Mucosa of descending colon (tissue), 3 donors: ENCODE measurements around the gene INSIG1. TPM values are rescaled to one million over a fixed set of nuclear protein-coding genes. Genes with fewer than 3 reads are reported as not detected.

Source experiments
- ATAC-seq: fragments of 200-7000 bp; cut with Tn5 transposase; one replicate; pipeline ENCODE4 v1.9.1; 2020; ENCODE audit warnings: mild to moderate bottlenecking, moderate library complexity
- DNase-seq, 3 donors: peaks; one replicate each; pipeline ENCODE4 v3.0.0-alpha.2; 2020
- H3K36me3 ChIP-seq: fragments of 200-600 bp; one replicate; pipeline ENCODE4 v1.8.0; 2021; ENCODE audit warnings: low read depth, mild to moderate bottlenecking
- H3K4me1 ChIP-seq: fragments of 200-600 bp; one replicate; pipeline ENCODE4 v1.8.0; 2021; ENCODE audit warnings: low read depth, mild to moderate bottlenecking
- H3K4me3 ChIP-seq: fragments of 200-600 bp; one replicate; pipeline ENCODE4 v1.8.0; 2021; ENCODE audit warnings: mild to moderate bottlenecking
- H3K9me3 ChIP-seq: fragments of 200-600 bp; one replicate; pipeline ENCODE4 v1.8.0; 2021; ENCODE audit warnings: mild to moderate bottlenecking
- intact Hi-C, 2 donors: fragments of 100-400 bp; cut with DNase I in 1 of 2; cut with micrococcal nuclease in 1 of 2; formaldehyde crosslinking; loops; one replicate each; pipeline versions ENCODE4 v1.11.0 to v1.11.1; 2022; cut with DNase I, micrococcal nuclease
- total RNA-seq, 3 donors: library from RNA; stranded (reverse); fragmentation: NEBNext Ultra II Directional in 2 of 3; extraction: Animal tissue kit (Norgen Biotek cat#: 25700) in 2 of 3; gene quantifications; one replicate each; pipeline versions ENCODE4 v1.2.1 to v1.2.4, GENCODE V29; 2021 to 2023
- TF ChIP-seq, protein P1 (sequence below): fragments of 200-600 bp; IDR thresholded peaks from one replicate; pipeline ENCODE4 v1.8.0; 2022; ENCODE audit warnings: antibody characterized with exemption, mild to moderate bottlenecking
- donor health status: DM: no; HTN: no; CAD: no; lungs with moderate emphysema.
- donor health status: DM: no; HTN: no; CAD: no.
- donor health status: DM: no; HTN: yes; CAD: no.

INSIG1 gene
- total RNA-seq, 3 donors from 2014 or later = 40.1 to 85.1 (median 83.2) TPM

DNA sequence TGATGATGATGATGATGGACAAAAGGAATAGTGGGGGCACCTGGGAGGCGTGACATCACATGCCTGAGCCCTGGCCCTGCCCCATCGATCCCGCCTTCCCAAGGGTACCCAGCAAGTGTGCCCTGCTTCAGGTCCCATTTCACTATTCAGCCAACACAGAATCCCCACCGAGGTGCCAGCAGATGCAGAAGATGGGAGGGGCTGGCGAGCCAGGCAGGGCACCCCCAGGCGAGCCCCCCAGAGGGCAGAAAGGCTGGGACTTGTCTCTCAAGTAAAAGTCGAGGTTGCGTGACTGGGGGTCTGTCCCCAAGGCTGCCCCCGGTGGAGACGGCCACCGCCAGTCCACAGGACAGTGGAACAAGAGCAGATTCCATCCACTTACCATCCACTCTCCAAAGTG, 57.5 kb downstream of the INSIG1 start:
- intact Hi-C loops = no loop called here
- no peaks in the 10 kb centered on the region for H3K4me1 ChIP-seq
- TF ChIP-seq, protein P1, sequence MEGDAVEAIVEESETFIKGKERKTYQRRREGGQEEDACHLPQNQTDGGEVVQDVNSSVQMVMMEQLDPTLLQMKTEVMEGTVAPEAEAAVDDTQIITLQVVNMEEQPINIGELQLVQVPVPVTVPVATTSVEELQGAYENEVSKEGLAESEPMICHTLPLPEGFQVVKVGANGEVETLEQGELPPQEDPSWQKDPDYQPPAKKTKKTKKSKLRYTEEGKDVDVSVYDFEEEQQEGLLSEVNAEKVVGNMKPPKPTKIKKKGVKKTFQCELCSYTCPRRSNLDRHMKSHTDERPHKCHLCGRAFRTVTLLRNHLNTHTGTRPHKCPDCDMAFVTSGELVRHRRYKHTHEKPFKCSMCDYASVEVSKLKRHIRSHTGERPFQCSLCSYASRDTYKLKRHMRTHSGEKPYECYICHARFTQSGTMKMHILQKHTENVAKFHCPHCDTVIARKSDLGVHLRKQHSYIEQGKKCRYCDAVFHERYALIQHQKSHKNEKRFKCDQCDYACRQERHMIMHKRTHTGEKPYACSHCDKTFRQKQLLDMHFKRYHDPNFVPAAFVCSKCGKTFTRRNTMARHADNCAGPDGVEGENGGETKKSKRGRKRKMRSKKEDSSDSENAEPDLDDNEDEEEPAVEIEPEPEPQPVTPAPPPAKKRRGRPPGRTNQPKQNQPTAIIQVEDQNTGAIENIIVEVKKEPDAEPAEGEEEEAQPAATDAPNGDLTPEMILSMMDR = no peak
- ATAC-seq = no peak
- H3K4me3 ChIP-seq = no peak overlapping the region
- no peak for DNase-seq
- H3K9me3 ChIP-seq = no peaks in the 10 kb centered on the region
- H3K36me3 ChIP-seq = no peaks in the 10 kb centered on the region

DNA sequence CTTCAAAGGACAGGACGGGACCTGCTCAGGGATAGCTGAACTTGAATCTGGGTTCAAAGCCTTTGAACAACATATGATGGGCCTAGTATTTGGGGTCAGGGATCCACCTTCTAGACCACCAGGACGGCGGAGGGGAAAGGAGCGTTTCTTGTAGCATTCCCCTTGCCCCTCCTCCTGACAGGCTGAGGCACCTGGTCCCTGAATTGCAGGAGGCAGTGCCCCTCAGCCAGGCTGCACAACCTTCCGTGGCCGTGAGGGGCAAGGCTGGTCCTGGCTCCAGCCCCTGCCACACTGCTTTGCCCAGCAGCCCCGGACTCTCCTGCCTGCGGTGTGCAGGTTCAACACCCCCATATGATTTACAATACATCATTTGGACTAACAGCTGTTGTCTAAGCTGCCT, 58.1 kb downstream of the INSIG1 start:
- Histone ChIP-seq H3K36me3 (no peaks in the 10 kb centered on the region), H3K4me3 (no peak overlapping the region), H3K4me1 (no peaks in the 10 kb centered on the region), H3K9me3 (no peaks in the 10 kb centered on the region)
- no peak for DNase-seq
- intact Hi-C loops = no loop called here
- TF ChIP-seq, protein P1 = no peak
- no peak for ATAC-seq

DNA sequence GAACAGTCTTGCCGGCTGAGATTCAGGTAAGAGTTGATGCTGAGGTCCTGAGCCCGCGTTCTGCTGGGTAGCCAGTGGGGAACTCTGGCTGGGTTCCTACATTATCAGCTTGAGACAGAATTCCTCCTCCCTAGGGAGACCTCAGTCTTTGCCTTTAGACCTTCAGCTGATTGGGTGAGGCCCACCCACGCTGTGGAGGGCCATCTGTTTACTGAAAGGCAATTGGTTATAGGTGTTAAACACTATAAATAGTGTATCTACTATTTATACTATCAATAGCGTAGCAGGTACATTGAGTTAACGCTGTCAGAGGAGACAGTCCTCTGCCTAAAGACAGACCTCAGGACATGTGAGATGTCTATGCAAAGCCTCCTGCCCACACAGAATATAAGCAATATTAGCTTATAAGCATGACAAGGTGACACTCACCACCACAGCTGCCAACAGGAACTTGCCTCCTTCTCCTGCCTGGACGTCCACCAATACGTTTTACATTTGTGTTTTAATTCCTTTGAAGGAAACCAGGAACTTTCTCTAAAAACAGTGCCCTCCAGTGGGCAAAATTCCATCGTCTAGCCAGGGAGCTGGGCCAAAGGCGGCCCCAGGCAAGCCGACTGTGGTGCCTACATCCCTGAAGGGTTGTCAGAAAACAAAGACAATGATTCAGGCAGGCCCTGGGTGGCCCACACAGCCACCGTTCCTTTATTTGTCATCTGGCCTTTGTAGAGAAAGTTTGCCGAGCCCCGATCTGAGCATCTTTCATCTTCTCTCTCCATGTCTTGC, 58.8 kb downstream of the INSIG1 start:
- TF ChIP-seq, protein P1 = no peak
- Histone ChIP-seq H3K4me3 (no peak overlapping the region), H3K9me3 (no peaks in the 10 kb centered on the region), H3K4me1 (no peaks in the 10 kb centered on the region), H3K36me3 (no peaks in the 10 kb centered on the region)
- DNase-seq = peak in 1 of 3 donors; percentile 41
- ATAC-seq = no peak
- intact Hi-C loops = no loop called here

DNA sequence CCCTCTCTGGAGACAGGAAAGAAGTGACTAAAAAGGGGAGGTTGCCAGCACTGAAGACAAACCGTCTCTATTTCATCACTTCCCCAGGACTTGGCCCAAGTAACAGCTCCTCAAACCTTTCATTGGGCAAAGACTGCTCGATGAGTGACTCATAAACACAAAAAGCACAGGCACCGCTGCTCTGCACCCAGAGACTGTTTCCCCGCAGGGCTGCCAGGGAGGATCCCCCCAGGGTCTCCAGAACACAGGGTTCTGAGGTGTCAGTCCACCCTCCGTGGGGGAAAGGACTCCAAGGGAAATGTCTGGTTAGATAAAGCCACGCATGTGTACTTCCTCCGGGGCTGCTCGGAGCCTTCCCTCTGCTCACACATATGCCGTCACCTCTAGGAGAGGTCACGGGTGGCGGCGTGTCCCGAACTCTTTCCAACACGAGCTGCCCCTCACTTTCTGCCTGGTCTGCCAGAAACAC, 59.9 kb downstream of the INSIG1 start:
- ATAC-seq = no peak
- TF ChIP-seq, protein P1 = no peak
- intact Hi-C loops = no loop called here
- H3K4me1 ChIP-seq = no peaks in the 10 kb centered on the region
- H3K4me3 ChIP-seq = no peak overlapping the region
- H3K9me3 ChIP-seq = no peaks in the 10 kb centered on the region
- no peak for DNase-seq
- no peaks in the 10 kb centered on the region for H3K36me3 ChIP-seq

DNA sequence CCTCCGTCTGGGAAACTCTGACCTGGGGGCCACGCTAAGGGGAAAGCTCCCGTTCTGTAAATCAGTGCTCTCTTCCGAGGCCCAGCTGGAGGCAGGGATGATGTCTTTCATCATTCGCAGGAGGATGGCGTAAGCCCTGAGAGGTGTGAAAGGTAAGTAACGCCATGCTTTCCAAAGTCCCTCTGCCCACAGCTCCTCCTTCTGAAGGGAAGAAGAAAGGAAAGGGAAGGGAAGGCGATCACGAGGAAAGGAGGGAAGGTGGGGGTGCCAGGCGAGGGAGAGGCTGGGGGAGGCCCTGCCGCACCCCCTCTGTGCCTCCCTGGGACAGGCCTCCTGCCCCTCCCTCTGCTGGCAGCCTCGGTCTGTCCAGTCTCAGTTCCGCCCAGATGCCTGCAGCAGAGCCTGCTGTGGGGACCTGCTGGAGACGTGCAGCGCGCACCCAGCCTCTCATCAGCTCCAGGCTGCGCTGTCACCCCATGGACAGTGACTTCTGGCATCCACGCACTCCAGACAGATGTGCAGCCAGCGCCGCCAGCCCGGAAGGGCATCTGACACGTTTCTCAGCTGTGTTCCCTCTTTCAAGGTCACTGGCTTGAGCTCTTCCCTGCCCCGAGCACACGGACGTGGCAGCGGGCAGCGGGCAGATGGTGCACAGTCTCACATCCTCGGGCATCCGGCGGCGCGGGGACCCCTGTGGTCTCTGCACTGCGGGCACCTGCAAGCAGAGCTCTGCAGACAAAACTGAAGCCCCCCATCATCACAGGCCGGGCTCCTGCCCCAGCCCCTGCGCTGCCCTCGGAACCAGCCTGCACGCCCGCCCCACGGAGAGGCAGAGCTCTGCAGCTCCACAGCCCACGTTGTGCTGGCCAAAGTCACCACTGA, 60.6 kb downstream of the INSIG1 start:
- DNase-seq = no peak
- no peak overlapping the region for H3K4me3 ChIP-seq
- TF ChIP-seq, protein P1 = no peak
- no peaks in the 10 kb centered on the region for H3K9me3 ChIP-seq
- H3K36me3 ChIP-seq = no peaks in the 10 kb centered on the region
- ATAC-seq = no peak
- H3K4me1 ChIP-seq = no peaks in the 10 kb centered on the region
- intact Hi-C loops = no loop called here
